Tibial nerve (tissue), 4 donors: ENCODE measurements around the gene HSPB7. TPM values are rescaled to one million over a fixed set of nuclear protein-coding genes. Genes with fewer than 3 reads are reported as not detected.
A peak's percentile ranks its signal among the peaks of the same experiment; 100 is the strongest.

Source experiments
- DNase-seq, 2 donors: peaks; one replicate each; pipeline ENCODE4 v3.0.0-alpha.2; 2019; ENCODE audit warnings: low spot score in 2 of 2
- H3K27ac ChIP-seq, 4 donors: fragments of 200-600 bp; sonication (generic) in 3 of 4; one replicate each; pipeline ENCODE4 v1.5.1; 2017 to 2019; ENCODE audit warnings: mild to moderate bottlenecking in 1 of 4
- H3K27me3 ChIP-seq, 2 donors: fragments of 200-600 bp; sonication (generic) in 1 of 2; one replicate each; pipeline versions ENCODE4 v1.5.1 to v1.6.0; 2017 to 2019
- H3K36me3 ChIP-seq, 3 donors: fragments of 200-600 bp; sonication (generic); one replicate each; pipeline ENCODE4 v1.5.1; 2018 to 2019
- H3K4me1 ChIP-seq, 4 donors: fragments of 200-600 bp; sonication (generic) in 3 of 4; one replicate each; pipeline ENCODE4 v1.5.1; 2017 to 2019
- H3K4me3 ChIP-seq, 4 donors: fragments of 200-600 bp; sonication (generic) in 3 of 4; one replicate each; pipeline ENCODE4 v1.5.1; 2017 to 2019; ENCODE audit warnings: mild to moderate bottlenecking in 1 of 4, moderate library complexity in 1 of 4
- H3K9me3 ChIP-seq, 4 donors: fragments of 200-600 bp; sonication (generic) in 3 of 4; one replicate each; pipeline ENCODE4 v1.5.1; 2017 to 2019
- CTCF ChIP-seq, 5 experiments: fragments of 200-600 bp in 3 of 5; fragments of 450-650 bp in 2 of 5; sonication (generic) in 3 of 5; IDR thresholded peaks; one replicate each; pipeline ENCODE4 v1.5.1; 2016 to 2019; ENCODE audit warnings: antibody characterized with exemption in 5 of 5, mild to moderate bottlenecking in 3 of 5, moderate library complexity in 2 of 5
- EP300 ChIP-seq, 2 donors: sonication (generic); formaldehyde crosslinking; IDR thresholded peaks; one replicate each; pipeline ENCODE4 v1.6.1; 2017; ENCODE audit warnings: antibody characterized with exemption in 2 of 2, mild to moderate bottlenecking in 1 of 2
- POLR2A ChIP-seq, 2 donors: fragments of 450-650 bp; IDR thresholded peaks; one replicate each; pipeline ENCODE4 v1.6.1; 2017; ENCODE audit warnings: antibody characterized with exemption in 2 of 2, mild to moderate bottlenecking in 2 of 2, moderate library complexity in 2 of 2
- WGBS, 2 donors: methylation state at CpG; one replicate each; pipeline ENCODE4 v1.1.5; 2018; 5-methylcytosine and 5-hydroxymethylcytosine counted together
- total RNA-seq, 4 donors: library from RNA; depleted of rRNA; stranded (reverse); fragments of >200 nt; gene quantifications; one replicate each; pipeline ENCODE4 v1.1.0, GENCODE V29; 2016

The HSPB7 gene
- total RNA-seq, 4 donors from 2014 or later, result 10.4 to 42.6 (median 27.6) TPM

DNA sequence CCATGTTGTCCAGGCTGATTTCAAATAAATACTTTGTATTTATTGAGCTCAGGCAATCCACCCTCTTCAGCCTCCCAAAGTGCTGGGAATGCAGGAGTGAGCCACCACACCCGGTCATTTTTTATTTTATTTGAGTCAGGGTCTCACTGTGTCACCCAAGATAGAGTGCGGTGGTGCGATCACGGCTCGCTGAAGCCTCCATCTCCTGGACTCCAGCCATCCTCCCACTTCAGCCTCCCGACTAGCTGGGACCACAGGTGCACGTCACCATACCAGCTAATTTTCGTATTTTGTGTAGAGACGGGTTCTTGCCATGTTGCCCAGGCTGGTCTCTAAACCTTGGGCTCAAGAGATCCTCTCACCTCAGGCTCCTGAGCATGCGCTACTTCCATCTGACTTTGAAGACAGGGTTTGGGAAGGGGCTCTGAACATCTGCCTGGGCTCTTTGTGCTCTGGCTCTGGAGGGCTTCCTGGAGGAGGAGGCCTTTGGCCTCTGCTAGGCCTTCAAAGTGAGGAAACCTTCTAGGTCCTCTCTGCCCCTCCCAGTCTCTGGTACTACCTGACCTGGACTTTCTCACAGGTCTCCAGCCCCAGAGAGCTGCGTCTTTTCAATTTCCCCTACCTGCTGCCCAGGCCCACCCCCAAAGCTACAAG lies 5.8 kb downstream of the HSPB7 start:
- Histone ChIP-seq H3K4me3 (no peak overlapping the region), H3K4me1 (peaks cover 0 to 49% (median 11%) of the 10 kb centered on the region in 4 donors), H3K9me3 (no peaks in the 10 kb centered on the region), H3K27ac (peak overlapping the region in 2 of 4 donors; percentile 30 to 80), H3K36me3 (no peaks in the 10 kb centered on the region), H3K27me3 (no peaks in the 10 kb centered on the region)
- WGBS, 2 donors, result 93 to 98% methylated on average over 11 of the region's 11 CpGs
- DNase-seq, result no peak
- TF ChIP-seq CTCF (IDR thresholded peaks at IDR 0.05) (no peak), EP300 (IDR thresholded peaks at IDR 0.05) (no peak), POLR2A (IDR thresholded peaks at IDR 0.05) (no peak)

DNA sequence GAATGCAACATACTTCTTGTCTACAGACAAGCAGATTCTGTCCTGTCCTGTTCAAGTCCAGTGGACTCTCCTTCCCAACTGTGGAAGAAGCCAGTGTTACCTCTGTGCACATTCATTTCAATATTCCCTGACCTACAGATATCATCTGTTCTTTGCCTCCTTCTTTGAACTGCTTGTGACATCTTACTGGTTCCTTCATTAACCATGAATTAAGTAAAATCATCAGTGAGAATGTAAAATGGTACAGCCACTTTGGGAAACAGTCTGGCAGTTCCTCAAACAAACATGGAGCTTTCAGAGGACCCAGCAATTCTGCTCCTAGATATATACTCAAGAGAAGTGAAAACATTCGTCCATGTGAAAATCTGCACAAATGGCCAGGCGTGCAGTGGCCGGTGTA lies 7.0 kb downstream of the HSPB7 start:
- peaks cover 0 to 37% (median 9%) of the 10 kb centered on the region in 4 donors for H3K4me1 ChIP-seq
- H3K27me3 ChIP-seq, result no peaks in the 10 kb centered on the region
- DNase-seq, result no peak
- H3K9me3 ChIP-seq, result no peaks in the 10 kb centered on the region
- 87 to 94% methylated on average over 3 of the region's 3 CpGs for WGBS, 2 donors
- no peak for TF ChIP-seq EP300 (IDR thresholded peaks at IDR 0.05)
- TF ChIP-seq POLR2A (IDR thresholded peaks at IDR 0.05), result no peak
- TF ChIP-seq CTCF (IDR thresholded peaks at IDR 0.05), result no peak
- no peaks in the 10 kb centered on the region for H3K36me3 ChIP-seq
- no peak overlapping the region for H3K4me3 ChIP-seq
- no peak overlapping the region for H3K27ac ChIP-seq

- WGBS, 2 donors, result 88 to 90% methylated on average over 11 of the region's 11 CpGs
- no peak for DNase-seq
- TF ChIP-seq CTCF (IDR thresholded peaks at IDR 0.05) (no peak), EP300 (IDR thresholded peaks at IDR 0.05) (no peak), POLR2A (IDR thresholded peaks at IDR 0.05) (no peak)
- no peak overlapping the region for H3K4me3 ChIP-seq
- H3K36me3 ChIP-seq, result no peaks in the 10 kb centered on the region
- H3K4me1 ChIP-seq, result peaks cover 0 to 28% (median 8%) of the 10 kb centered on the region in 4 donors
- H3K27me3 ChIP-seq, result no peaks in the 10 kb centered on the region
- no peak overlapping the region for H3K27ac ChIP-seq
- H3K9me3 ChIP-seq, result no peaks in the 10 kb centered on the region
Measured at GRCh38 chr1:16009678-16010077, 8.2 kb downstream of the HSPB7 start.

DNA sequence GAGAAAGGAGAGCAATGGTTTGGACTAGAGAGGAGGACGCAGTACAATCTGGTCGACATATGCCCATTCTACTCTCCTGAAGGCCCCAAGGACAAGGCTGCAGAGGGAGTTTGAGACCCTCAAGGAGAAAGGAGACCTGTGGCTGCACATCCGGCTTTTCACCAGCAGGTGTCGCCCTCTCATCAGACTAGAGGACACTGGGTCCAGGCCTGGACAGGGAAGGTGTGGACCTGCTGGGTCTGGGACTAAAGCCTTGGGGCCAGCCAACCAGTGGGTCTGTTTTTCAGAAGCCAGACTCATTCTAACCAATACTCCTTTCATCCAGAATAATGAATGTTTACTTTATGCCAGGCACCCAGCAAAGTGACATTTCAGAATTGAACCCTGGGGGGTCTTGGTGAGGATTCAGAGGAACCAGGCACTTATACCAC lies 8.8 kb downstream of the HSPB7 start:
- Histone ChIP-seq H3K27me3 (no peaks in the 10 kb centered on the region), H3K4me1 (peaks cover 0 to 21% (median 8%) of the 10 kb centered on the region in 4 donors), H3K27ac (no peak overlapping the region), H3K9me3 (no peaks in the 10 kb centered on the region), H3K36me3 (no peaks in the 10 kb centered on the region), H3K4me3 (no peak overlapping the region)
- 0 to 3% methylated on average over 4 of the region's 4 CpGs for WGBS, 2 donors
- peak; percentile 87 to 97 (median 95) for TF ChIP-seq CTCF (IDR thresholded peaks at IDR 0.05)
- no peak for TF ChIP-seq EP300 (IDR thresholded peaks at IDR 0.05)
- DNase-seq, result peak; percentile 68 to 78

DNA sequence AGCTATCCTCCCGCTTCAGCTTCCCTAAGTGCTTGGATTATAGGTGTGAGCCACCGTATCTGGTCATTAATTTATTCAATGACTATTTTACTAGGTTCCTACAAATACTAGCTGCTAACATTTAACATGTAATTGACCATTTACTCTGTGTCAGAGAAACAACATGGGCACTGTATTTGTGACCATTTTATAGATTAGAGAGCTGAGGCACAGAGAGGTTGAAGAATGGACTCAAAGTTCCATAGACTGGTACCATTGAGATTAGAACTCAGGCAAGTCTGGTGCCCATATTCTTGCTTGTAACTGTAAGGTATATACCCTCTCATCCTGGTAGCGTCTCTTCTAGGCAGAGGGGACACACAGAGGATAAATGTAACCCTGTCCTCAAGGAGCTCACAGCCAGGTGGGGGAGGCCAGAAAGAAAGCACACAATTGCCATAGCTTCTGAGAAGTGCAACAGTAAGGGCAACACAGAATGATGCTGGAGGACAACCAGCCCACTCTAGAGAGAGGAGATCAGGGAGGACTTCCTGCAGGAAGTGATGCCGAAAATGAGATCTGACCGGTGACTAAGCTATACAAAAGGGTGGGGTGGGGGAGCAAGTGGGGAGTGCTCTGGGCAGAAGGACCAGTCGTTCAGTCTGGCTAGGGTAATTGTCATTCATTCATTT lies 10.0 kb downstream of the HSPB7 start:
- TF ChIP-seq CTCF (IDR thresholded peaks at IDR 0.05) (no peak), POLR2A (IDR thresholded peaks at IDR 0.05) (no peak), EP300 (IDR thresholded peaks at IDR 0.05) (no peak)
- H3K4me1 ChIP-seq, result peaks cover 0 to 9% (median 4%) of the 10 kb centered on the region in 4 donors
- H3K27ac ChIP-seq, result no peak overlapping the region
- H3K4me3 ChIP-seq, result no peak overlapping the region
- H3K27me3 ChIP-seq, result no peaks in the 10 kb centered on the region
- H3K9me3 ChIP-seq, result no peaks in the 10 kb centered on the region
- no peak for DNase-seq
- 74 to 81% methylated on average over 6 of the region's 6 CpGs for WGBS, 2 donors
- no peaks in the 10 kb centered on the region for H3K36me3 ChIP-seq
